NCI-H1417 (cell line): Measurements from ENCODE around the gene CTNNA2.

ENCODE experiments used
- DNase-seq, 3 experiments: peaks; one replicate each; lab custom pipeline; 2025; lab: John Stamatoyannopoulos, UW

CTNNA2 gene

DNA sequence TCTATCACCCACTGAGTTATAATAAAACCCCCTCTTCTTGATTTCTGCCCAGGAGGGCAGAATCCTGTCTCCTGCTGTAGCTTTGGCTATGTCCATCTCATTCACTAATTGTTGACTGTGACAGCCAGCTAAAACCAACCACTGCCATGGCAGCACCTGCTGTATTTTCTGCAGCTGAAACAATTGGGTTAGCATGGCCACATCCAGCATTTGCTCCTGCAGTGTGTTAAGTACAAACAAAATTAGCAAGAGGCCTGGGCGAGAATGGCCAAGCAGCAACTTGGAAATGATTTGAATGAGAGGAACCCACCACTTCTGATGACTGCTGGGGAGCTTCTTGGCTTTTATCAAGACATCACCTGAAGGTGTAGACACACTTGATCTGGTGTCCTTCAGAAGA, 881.1 kb downstream of the CTNNA2 start:
- DNase-seq, result peak in 1 of 3 experiments; percentile 9

DNA sequence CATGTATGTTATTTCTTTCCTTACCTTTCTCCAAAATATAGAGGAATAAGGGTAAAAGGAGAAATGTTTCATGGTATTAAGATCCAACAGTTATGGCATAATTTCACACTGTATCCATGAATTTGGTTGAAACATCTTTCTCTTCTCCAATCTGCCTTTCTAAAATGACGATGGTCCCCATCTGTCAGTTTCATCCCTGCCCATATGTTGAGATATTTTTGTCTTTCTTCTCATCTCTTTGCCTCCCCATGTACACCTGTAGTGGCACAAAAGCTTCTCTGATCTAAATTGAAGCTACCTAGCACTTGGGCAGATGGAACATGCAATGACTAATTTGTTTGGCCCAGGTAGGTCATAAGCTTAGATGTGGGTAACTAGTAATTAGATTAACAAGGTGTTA, 882.4 kb downstream of the CTNNA2 start:
- no peak for DNase-seq

DNA sequence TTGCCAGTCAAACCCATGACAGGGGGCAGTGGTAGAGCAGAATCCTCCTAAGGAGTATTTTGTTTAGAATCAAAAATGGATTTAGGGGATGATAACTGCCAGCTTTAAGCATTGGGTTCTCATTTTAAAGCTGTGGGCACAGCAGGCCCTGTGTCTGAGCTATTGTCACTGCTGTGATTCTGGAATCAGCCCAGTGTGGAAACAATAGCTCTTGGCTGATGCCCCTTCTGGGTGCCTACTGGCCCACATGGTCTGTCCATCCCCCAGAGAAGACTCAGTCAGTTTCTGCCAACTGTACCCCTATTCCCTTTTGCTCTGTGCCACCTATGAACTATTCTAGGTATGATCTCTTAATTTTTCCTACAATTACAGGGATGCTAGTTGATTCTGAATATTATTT, 883.4 kb downstream of the CTNNA2 start:
- no peak for DNase-seq

DNA sequence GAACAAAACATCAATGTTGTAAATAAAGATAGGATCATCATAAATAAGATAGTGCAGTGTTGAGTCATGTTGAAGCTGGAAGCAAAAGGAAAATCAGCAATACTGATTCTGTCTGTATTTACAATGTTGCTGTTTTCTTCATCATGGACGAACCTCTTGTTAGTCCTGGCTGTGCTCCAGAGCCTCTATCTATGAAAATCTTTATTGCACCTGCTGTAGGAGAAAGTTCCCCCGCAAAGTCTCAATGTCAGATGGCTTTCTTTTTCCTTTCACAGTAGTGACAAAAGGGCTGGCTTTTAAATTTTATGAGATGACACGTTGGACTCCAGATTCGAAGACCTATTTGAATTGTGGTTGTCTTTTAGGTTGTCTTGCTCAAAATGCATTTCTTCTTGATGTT, 890.2 kb downstream of the CTNNA2 start:
- DNase-seq, result peak in 1 of 3 experiments; percentile 1

DNA sequence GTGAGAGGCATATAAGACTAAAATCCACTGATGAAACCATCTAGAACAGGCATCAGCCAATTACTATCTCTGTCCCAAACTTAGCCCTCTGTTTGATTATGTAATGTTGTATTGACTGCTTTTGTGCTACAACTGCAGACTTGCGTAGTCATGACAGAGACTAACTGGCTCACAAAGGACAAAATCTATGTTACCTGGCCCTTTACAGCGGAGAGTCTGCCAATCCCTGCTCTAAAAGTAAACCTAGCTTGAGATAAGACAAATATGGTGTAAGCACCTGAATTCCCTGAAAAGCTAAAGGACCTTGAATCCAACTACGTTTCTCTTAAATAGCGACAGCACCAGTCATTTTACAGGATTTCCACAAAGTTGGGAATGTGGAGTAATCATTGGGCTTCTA, 894.5 kb downstream of the CTNNA2 start:
- DNase-seq, result no peak

DNA sequence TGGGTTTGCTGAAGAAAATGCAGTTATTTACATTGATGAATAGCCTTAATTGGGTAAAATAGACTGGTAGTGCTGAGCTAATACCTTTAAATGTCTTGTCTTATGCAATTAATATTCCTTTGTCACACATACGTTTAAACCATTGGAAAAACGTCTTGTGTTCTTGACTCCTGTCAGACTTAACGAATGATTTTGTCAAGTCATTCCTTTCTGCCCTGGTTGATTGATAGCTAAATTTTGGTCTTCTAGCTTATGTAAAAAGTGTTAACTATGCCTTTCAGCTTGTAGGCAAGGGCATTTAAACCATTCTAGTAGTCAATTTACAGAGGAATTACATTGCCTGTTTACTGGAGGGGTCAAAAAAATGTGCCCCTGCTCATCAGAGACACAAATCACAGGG, 897.5 kb downstream of the CTNNA2 start:
- DNase-seq, result no peak

DNA sequence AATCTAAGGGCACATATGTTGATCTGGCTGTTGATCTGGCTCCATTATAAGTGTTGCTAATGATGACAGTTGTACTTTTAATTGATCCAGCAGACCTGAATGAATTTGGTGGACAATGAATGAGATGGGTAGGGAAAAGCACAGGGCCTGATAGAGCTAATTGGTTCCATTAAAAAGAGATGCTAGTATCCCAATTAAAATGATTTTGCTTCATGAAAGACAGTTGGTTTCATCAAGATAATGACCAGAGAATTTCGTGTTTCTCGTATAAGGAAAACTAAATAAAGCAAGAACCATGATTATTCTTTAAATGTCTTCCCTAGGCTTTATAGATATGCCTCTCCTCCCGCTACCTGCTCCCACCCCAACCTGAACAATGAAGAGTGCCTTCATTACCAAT, 900.3 kb downstream of the CTNNA2 start:
- no peak for DNase-seq

DNA sequence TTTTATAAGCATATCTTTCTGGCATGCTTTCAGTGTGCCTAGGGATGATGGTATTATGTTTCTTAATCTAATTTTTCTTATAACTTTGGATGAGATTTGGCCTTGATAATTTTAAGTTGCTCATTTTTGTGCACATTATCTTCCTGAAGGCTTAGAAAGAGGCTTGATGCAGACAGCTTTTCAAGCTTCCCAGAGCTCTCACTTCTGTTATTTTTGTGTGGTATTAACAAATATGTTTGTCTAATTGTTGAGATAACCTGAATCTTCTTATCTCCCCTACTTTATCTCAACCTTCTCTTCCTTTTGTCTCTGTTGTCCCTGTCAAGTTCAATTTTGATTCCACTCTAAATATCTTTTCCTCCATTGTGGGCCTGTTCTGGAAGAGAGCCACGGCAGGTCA, 904.9 kb downstream of the CTNNA2 start:
- DNase-seq, result no peak

DNA sequence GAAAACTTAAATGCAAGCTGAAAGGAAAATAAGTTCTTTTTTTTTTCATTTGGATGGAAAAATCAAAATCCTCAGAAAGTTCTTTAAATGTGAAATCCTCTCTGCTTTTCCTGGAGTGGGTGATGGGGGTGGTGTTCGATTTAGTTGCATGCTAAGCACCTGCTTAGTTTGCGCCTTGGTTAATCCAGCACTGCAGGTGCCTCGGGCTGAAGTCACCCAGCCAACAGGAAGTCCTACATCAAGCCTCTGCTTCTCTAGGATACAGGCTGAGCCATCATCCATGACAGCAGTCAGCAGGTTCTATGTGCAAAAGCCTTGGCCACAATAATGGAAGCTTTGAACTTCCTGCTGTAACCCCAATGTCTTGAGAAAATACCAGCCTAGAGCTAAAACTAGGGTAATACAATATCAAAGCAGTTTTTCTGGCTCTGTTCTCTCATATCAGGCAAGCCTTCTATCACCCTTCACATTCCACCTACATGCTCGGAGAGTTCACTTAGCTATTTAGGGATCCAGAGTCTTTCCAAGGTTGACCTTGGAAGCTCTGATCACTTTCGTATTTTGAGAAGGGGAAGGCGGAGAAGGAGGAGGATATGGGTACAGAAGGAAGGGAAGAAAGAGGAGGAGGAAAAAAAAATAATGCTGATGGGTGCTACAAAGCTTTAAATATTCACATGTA, 907.8 kb downstream of the CTNNA2 start:
- no peak for DNase-seq

DNA sequence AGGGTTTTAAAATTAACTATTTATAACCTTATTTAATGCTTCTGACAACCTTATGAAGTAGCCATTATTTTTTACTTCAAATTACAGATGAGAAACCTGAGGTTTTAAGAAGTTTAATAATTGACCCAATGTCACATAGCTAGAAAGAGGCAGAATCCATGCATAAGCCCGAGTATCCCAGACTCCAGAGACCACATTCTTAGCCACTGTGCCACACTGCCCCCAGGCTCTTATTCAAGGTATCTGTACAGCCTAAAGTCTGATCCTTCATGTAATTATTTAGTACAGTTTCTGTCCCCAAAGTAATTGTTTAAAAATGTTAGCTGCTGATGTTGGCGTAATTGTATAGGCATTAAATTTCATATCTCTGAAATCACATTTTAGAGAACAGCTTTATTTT, 916.4 kb downstream of the CTNNA2 start:
- no peak for DNase-seq

DNA sequence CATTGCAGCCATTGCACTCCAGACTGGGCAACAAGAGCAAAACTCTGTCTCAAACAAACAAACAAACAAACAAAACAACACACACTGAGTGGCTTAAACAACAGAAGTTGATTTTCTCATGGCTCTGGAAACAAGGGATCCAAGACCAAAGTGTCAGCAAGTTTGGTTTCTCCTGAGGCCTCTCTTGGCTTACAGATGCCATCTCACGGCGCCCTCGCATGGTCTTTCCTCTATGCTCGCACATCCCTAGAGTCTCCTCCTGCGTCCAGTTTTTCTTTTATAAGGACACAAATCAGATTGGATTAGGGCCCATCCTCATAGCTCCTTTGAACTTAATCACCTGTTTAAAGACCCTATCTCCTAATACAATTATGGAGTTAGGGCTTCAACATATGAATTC, 925.1 kb downstream of the CTNNA2 start:
- no peak for DNase-seq

DNA sequence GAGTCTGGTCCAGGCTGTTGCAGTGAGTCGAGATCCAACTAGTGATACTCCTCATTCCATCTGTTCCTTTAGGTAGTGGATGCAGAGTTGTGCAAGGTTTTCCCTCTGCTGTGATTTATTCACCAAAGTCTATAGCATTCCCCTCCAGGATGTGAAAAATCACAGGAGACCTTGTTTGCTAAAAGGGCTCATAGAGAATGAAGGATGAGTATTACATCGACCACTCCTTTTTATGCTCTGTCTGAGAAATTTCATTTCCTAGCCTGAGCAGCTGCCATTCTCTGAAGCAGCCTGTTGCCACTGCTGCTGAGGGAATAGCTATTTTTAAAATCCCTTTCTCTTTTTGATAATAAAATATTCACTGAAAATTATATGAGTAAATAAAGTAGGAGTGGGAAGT, 925.8 kb downstream of the CTNNA2 start:
- no peak for DNase-seq

DNA sequence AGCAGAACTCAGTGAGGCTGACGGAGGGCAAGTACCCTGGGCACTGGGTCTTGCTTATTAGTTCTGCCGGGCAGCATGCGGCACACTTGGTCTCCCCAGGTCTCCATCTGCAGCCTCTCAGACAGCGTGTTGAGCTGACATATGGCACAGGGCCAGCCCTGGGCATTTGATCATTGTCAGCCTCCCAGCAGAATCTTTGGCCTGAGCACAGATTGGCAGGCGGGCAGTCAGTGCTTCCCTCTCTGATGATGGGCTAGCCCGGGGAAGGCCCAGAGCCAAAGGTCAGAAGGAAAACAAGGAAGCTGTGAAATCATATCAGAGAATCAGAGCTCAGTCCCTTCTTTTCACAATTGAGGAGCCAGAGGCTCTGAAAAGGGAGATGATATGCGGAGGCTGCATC, 941.8 kb downstream of the CTNNA2 start:
- DNase-seq, result peak in 1 of 3 experiments; percentile 17

DNA sequence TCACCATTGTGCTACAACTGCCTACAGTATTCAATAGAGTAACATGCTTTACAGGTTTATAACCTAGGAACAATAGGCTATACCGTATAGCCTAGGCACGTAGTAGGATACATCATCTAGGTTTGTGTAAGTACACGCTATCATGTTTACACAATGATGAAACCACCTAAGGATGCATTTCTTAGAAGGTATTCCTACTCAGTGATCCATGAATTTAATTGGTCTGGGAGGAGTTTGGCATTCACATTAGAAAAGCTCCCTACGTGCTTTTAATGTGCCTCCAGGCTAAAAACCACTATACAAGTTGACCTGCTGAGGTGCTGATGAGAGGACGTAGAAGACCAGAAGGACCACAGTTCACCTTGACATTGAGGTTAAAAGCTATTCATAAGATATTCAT, 946.2 kb downstream of the CTNNA2 start:
- peak; percentile 10 to 63 (median 10) for DNase-seq

DNA sequence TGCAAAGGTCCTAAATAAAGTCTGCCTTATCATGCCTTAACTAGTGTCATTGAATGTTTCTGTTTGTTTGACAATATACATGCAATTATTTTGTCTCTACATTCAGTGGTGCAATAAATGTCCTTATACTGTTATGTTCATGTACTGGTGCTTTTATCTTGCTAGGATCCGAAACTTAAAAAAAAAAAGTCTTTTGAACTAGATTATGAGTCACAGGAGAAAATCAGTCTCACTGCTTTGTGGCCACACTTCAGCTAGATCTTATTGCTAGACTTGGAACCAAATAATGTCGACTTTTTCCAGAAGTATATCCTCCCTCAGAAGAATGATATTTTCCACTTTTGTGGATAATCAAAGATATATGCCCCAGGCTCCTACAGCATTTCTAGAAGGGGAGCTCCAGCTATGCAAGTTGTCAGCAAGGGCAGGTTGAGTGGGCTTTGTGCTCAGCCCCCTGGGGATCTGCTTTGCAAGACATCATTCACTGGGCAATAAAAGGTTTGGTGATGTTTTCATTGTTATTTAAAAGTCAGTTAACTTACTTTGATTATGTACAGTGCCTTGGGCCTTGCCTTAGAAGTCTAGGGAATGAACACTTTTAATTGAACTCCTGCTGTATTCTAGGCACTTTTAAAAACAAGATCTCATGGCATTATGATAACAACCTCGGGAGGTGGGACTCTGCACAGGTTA, 948.8 kb downstream of the CTNNA2 start:
- DNase-seq, result no peak

DNA sequence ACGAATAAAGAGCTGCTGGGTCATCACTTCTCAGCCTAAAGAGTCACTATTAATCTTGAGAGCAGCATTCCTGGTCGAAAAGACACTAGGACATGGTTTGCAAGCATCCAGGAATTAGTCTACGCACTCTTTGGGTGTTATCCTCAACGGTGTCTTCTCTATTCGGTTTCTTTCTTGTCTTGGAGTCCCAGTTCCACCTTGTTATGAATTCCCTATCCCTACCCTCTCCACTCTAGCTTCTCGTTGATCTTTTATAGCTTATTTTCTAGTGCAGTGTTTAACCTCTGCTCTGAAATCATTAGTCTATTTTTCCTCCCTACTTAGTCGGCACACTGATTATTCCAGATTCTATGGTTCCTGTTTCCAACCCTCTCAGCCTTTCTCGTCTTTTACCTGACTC, 949.8 kb downstream of the CTNNA2 start:
- DNase-seq, result no peak

DNA sequence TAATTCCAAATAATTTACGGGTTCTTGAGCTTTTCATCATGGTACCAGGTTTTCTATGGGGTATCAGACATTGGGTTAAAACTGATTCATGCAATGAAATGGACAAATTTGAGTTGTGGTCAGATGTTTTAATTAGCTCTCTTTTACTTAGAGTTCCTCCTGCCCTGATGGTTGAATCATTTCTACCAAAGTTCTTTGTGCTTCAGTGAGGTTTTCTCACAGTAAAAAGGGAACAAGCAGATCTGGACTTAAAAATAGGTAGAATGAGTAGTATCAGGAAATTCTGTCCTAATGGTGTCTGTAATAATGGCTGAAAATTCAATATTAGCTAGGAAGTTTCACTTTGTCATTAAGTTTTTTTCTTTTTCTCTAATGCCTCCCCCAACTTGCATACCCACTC, 951.4 kb downstream of the CTNNA2 start:
- no peak for DNase-seq

DNA sequence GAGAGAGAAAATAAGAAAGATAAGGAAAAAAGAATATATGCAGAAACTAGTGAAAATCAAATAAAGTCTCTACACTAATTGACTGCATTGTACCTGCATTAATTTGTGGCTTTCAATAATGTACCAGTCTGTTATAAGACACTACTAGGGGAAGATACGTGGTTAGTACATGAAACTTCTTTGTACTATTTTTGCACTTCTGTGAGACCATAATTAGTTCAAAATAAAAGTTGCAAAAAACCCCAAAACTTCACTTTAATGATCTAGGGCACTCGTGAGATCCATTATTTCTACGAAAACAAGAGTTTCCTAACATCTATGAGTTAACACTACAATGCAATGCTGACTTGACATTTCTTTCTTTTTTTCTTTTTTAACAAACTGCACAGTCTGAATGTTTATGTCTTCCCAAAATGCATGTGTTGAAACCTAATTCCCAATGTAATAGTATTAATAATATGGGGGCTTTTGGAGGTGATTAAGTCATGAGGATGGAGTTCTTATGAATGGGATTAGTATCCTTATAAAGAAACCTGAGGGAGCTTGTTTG, 954.5 kb downstream of the CTNNA2 start:
- no peak for DNase-seq

DNA sequence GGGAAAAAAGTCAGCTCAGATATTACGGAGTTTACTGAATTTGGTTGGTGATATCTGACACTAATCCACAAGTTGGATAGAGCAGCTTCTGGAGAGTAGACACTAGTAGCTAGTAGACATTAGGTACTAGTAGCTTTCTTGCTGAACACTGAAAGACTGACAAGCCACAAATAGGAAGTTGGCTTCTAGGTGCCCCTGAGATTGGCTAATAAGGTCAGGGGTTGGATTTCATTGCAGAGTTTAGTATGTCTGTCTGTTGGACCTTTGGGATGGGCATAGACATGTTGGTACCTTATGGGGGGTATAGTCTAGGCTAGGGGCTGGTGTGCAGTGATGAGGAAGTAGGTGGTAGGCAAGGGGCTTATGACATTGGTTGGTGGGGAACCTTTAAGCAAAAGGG, 956.6 kb downstream of the CTNNA2 start:
- DNase-seq, result no peak

DNA sequence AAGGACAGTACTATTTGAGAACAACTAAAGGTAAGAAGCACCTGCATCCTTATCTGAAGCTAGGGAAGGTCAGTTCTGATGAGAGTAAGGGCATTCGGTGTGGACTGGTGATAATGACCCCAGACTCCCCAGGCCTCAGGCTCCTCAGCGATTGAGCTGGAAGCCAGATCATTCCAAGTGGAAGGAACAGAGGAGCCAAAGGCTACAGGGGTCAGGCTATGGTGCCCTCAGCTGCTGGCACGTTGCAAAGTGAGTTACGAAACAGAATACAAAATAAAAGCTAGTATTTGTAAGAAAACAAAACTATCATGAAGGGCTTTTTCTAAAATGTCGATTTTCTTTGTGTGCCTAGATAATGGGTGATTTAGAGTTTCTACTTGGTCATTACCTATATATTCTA, 960.2 kb downstream of the CTNNA2 start:
- DNase-seq, result no peak

DNA sequence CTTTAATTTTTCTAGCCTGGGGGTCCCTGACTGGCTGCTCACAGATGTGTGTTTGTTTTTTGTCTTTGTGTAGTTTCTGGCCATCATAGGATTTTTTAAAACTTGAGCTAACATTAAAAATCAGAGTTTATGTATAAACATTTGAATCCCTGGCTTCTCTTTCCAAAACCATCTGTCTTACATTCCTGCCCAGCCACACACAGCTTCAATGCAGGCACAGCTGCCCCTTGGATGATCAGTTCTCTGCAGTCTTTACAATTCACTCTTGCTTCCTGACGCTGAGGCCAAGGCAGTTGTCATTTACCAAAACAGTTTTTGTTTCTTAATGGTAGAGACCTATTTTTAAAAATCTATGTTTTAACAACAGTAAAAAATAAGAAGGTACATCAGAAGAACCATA, 960.9 kb downstream of the CTNNA2 start:
- DNase-seq, result no peak

DNA sequence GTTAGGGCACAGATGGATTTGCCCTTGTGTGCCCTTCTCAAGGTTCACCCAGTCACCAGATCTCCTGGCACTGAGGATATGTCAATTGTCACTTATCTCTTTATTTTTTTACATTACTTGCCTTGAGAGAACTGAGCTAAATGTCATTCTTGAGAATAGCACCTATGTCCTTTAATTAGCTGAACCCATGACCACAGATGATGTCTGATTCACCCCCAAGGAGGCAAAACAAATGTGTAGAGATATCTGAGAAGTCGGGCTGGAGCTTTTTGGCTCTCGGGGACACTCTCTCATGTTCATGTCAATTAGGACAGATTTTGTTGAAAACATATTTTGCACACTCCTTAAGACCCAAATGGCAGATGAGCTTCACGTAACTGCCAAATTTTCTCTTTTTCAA, 963.1 kb downstream of the CTNNA2 start:
- no peak for DNase-seq

DNA sequence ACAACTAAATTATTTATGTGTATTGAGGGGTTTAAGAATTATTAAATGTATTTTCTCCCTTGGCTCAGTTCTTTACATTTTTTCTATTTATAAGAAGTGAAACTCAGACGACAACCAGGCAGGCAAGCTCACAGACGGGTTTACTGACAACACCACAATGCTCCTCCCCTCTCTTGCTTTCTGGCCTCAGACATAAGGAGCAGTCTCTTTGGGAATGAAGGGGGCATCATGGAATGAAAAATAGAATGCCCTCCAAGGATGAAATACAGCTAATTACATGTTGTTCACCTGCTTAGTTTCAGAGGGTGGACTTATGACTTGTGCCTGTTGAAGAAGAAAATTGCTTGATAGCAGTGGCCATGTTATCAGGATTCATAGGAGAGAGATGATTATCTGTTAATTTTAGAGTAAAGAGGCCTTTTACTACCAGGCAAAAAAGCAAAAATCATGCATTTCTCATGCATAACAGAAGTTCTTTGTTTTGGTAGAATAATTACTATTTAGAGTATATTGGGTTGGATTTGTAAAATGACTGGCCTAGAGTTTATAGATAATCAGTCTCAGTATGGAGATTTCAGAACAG, 963.8 kb downstream of the CTNNA2 start:
- DNase-seq, result no peak
